ENCODE data around the gene NKX1-1.

- TF ChIP-seq GATA3 (IDR thresholded peaks at IDR 0.05; ENCODE audit: low read depth, low read length) (no peak), GATA2 (IDR thresholded peaks at IDR 0.05; ENCODE audit: low read depth, low read length) (no peak)
These were observed 15.4 kb upstream of the NKX1-1 start for GRCh38 chr4:1421657-1422056.

Measured in SH-SY5Y (cell line).